NCI-H82 (cell line): ENCODE measurements around the gene WFDC1.
"Not testable (repeated sequence)": the region's sequence is repeated elsewhere in the genome, so short reads cannot be mapped to it uniquely, and the experiment has no call there.

Experiments
- DNase-seq: peaks from one replicate; lab custom pipeline; 2025; lab: John Stamatoyannopoulos, UW

The WFDC1 gene

GRCh38 chr16:84327926-84328505 is 33.3 kb downstream of the WFDC1 start:
- DNase-seq: no peak

GRCh38 chr16:84329016-84329415 is 34.3 kb downstream of the WFDC1 start:
- no peak for DNase-seq

GRCh38 chr16:84329843-84330684 is 35.4 kb downstream of the WFDC1 start:
- DNase-seq: no peak

- DNase-seq: no peak
These were observed 36.0 kb downstream of the WFDC1 start for GRCh38 chr16:84330685-84331050.

GRCh38 chr16:84331998-84332780 is 37.5 kb downstream of the WFDC1 start:
- no peak for DNase-seq

- peak; percentile 21 for DNase-seq
These were observed 38.5 kb downstream of the WFDC1 start for GRCh38 chr16:84332975-84333684.

GRCh38 chr16:84334058-84334457 is 39.4 kb downstream of the WFDC1 start:
- no peak for DNase-seq

- no peak for DNase-seq
These were observed 39.8 kb downstream of the WFDC1 start for GRCh38 chr16:84334482-84334881.

- DNase-seq: not testable (repeated sequence)
These were observed 42.6 kb downstream of the WFDC1 start for GRCh38 chr16:84337236-84337635.

GRCh38 chr16:84339311-84339710 is 44.6 kb downstream of the WFDC1 start:
- peak; percentile 92 for DNase-seq

- DNase-seq: no peak
These were observed 45.1 kb downstream of the WFDC1 start for GRCh38 chr16:84339766-84340165.

GRCh38 chr16:84340325-84341040 is 45.8 kb downstream of the WFDC1 start:
- DNase-seq: no peak

GRCh38 chr16:84341528-84342295 is 47.0 kb downstream of the WFDC1 start:
- peak; percentile 80 for DNase-seq

- not testable (repeated sequence) for DNase-seq
These were observed 49.1 kb downstream of the WFDC1 start for GRCh38 chr16:84343800-84344199.

- no peak for DNase-seq
These were observed 50.1 kb downstream of the WFDC1 start for GRCh38 chr16:84344781-84345180.

- no peak for DNase-seq
These were observed 52.5 kb downstream of the WFDC1 start for GRCh38 chr16:84347161-84347560.

- DNase-seq: no peak
These were observed 53.8 kb downstream of the WFDC1 start for GRCh38 chr16:84348386-84348888.

- DNase-seq: no peak
These were observed 55.4 kb downstream of the WFDC1 start for GRCh38 chr16:84349862-84350684.

- peak; percentile 23 for DNase-seq
These were observed 56.2 kb downstream of the WFDC1 start for GRCh38 chr16:84350685-84351400.
